Measurements from ENCODE around the gene SPINK8.

GRCh38 chr3:48334605-48335004 lies 1.1 kb upstream of the SPINK8 start:
- no peak for TF ChIP-seq CTCF (IDR thresholded peaks at IDR 0.05)
- TF ChIP-seq POLR2A (IDR thresholded peaks at IDR 0.05): no peak
